Mucosa of gallbladder (tissue), 1 donor: ENCODE results near the gene CEMIP. TPM values are rescaled to one million over a fixed set of nuclear protein-coding genes. Genes with fewer than 3 reads are reported as not detected.

Source experiments
- total RNA-seq: library from RNA; stranded (reverse); gene quantifications from one replicate; pipeline ENCODE4 v1.2.1, GENCODE V29; 2021
- donor health status: DM: no; HTN: no; CAD: no.

The CEMIP gene
- total RNA-seq, 1 donor from 2014 or later = 1.6 TPM

Other genes with a start within 250 kb of the CEMIP start
- 11.2 TPM for gene ABHD17C, start 84.1 kb upstream of the CEMIP start, total RNA-seq
- 30.7 TPM for gene MESD, start 210.4 kb downstream of the CEMIP start, total RNA-seq
- 26.0 TPM for gene TLNRD1, start 221.6 kb downstream of the CEMIP start, total RNA-seq